ENCODE measurements around the gene HOXB6.

HOXB6 gene

DNA sequence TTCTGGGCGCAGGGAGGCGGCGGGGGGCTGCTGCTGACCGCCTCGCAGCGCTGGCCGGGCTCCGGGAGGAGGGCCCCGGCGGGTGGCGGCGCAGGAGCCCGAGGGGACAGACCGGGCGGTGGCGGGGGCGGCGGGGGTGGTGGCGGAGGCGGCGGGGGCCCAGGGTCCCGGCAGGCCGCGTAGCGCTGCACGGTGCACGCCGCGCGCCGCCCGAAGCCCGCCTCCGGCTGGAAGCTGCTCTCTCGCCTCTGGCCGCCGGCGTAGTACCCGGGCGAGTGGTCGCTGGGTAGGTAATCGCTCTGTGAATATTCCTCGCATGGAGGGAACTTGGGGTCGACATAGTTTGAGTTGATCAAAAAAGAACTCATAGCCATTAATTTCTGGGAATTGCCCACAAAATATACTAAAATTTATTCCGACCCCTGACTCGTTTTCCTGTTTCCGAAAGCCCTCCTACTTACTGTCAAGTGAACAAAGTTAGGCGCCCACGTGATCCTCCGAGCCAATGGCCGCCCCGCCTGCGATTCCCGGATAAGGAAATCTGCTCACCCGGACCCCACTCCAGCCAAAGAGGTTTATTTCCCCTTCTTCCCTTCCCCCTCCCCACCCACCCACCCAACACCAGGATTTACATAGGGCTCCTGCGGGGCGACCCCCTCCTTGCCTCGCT lies 26.7 kb downstream of the HOXB6 start, which contains the start of gene HOXB4:
HOXB4 (minus strand) TSS at position 405 of the 670 bp plus-strand sequence; CDS start at position 374, 31 bp downstream.
- no peak for DNase-seq

DNA sequence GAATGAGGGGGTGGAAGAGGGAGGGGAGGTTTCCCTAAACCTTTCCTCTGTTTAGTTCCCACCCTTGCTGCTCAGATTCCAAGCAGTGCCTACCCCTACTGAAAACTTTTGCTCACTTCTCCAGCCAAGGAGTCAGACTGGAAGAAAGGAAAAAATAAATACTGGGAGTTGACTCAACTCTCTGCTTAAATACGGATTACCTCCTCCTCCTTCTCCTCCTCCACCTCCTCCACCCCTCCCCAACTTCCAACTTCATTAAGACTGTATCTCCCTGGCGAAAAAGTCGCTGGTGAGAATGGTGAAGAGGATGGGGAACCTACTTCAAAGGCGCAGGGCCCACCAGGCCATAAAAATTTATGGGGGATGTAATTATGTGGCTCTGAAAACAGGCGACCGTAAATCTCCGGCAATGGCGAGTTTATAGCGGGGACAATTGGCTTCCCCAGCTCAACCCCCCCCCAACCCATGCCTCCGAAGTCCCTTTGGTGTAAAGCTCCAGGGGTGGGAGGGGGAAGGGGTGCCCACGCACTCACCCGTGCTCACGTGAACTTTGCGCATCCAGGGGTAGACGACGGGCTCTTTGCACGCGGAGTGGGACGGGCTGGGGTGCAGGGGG lies 27.3 kb downstream of the HOXB6 start:
- no peak for DNase-seq

DNA sequence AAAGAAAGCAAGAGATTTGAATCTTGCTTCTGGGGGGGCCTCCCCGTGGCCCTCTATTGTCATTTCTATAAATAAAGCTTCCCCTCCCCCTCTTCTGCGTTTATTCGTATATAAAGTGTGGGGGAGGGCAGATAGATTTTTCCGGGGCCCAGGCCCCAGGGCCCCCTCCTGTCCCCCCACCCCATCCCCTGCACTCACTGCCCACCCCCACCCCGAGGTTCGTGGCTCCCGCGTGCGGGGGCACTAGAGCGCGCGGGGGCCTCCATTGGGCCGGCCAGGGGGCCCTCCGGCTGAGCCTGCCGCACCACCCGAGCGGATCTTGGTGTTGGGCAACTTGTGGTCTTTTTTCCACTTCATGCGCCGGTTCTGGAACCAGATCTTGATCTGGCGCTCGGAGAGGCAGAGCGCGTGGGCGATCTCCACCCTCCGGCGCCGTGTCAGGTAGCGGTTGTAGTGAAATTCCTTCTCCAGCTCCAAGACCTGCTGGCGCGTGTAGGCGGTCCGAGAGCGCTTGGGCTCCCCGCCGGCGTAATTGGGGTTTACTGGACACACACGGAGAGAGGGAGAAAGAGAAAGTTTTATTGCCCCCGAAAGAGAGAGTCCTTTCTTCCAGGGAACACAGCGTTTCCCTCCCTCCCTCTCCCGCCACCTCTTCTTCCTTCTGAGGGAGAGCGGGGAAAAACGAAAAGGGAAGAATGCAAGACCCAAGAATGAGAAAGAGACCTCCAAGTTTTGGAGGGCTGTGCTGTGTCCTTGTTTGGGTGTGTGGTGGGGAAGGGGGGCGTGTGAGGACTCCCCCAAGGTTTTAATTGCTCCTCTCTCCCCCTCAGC lies 28.1 kb downstream of the HOXB6 start:
- no peak for DNase-seq

DNA sequence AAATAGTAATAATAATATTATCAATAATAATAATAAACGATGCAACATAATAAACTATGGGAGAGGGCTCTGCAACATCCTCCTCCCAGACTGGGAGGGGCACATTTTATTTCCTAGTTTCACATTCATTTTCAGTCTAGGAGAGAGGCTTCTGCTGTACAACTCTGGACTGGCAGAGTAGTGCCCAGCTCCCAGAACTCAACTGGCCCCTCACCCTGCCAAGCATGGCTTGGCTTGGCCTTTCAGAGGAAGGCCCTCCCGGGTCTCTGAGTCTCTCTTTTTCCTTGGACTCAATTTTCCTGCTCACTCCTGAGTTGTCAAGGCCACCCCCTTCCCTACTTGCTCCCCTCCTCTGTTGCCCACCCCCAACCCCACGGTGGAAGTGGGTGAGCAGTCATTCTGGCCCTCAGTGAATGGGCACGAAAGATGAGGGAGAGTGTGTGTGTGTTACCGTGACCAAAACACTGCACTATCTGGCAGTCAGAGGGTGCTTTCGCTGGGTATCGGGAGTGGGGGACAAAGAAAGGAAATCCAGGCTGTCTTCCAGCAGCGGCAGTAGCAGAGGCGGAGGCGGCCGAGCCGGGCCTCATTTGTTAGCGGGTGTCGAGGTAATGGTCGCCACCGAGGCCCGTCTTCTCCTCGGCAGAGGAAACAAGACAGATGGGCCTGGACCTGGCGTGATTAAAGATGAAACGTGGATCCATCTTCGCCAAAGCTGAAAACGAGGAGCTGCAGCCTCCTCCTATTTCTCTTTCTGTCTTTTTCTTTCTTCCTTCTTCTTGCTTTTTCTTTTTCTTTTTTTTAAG lies 28.9 kb downstream of the HOXB6 start:
- DNase-seq = no peak

DNA sequence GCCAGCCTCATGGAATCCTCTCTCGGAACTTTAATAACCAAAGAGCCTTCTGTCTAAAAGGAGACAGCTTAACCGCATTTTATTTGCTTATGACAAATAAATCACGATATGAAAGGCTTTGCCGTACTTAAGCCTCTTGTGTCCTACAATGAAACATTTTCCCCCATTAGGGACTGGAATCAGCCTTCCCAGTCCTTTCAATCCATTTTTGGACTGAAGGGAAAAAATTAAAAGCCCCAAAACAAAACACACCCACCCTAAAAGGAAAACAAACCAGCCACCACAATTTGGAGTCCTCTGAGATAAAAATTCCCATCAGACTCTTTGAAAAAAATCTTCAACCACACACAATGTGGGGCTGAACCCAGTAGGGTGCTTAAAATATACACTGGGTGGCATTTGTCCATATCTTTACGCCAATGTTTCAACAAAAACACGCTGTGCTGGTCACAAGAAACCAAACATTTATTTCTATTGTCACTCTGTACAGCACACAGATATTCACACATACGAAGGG lies 29.7 kb downstream of the HOXB6 start:
- DNase-seq = no peak

DNA sequence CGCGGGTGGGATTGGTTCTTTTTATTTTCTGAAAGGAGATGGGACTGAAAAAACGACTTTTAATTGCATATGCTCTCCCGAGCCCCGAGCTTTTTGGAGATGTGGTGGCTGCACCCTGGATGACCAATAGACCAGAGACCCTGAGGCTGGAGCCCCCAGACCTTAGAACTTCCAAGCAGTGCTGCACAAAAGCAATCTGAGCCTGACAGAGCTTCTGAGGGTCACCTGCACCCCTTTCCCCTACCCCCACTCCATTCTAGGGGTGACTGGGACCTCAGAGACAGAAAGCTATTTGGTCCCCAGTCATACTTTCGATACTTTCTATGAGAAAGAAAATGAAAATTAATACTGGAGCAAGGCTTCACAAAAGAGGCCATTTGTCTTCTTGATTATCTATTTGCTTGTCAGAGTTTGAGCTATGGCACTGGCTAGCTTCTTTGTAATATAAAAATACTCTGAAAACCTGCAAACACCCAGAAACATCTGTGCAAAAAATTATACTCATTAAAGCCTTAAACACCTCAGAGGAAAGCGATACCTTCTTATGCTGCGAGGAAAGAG lies 30.2 kb downstream of the HOXB6 start:
- DNase-seq = no peak

DNA sequence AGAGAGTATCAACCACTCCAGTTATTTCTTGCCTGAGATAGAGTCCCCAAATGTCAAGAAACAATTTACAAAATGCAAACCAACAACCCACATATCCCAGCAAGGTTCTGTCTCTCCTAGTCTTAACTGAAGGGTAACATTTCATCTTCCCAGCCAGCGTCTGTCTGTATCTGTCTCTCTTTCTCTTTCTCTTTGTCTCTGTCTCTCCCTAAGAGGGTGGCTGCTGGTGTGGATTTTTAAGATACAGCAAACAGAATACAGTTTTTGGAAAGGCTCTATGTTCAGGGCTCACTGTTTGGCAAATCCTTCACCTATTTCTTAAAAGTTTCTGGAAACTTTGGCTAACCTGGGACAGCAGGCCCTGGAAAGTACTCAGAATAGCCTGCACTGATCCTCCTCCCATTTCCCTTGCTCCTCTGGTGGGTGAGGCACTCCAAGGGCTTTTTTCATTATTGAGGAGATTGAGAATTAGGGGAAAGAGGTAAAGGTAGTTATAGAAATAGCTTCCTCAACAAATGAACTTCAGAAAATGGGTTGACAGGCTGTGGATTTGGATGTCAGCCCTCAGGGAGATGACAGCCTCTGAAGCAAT lies 32.9 kb downstream of the HOXB6 start:
- DNase-seq = no peak

DNA sequence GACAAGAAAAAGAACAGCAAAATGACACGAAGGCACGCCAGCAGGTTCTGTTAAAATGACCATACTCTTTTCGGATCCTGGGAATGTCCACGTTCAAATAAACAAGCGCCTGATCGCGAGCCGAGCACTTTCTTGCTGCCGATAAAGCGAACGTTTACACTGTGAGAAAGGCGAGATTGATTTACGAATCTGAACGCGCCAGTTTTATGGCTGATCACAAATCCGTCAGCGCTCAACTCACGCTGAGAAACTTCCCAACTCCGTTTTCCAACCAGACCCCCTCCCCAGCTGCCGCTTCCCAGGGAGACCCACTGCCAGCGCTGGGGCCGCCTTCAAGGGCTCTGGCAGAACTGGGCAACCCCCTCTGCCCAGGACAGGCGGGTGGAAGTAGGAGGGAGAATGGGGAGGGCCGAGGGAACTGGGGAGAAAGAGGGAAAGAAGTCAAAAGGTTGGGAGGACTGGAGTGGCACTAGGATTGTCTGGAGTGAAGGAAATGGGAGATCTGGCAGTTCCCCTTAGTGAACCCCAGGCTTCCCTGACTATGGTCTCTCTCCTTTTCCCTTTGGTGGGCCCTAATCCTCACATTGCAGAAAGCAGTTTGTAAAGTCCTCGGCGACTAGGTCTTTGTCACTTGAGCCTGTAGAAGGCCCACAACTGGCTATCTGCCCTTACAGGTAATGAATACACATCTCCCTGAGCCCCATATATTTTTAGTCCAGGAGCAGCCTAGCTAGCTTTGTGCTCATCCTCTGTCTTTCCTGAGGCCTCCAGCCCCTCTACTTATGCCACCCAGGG lies 33.6 kb downstream of the HOXB6 start:
- no peak for DNase-seq

DNA sequence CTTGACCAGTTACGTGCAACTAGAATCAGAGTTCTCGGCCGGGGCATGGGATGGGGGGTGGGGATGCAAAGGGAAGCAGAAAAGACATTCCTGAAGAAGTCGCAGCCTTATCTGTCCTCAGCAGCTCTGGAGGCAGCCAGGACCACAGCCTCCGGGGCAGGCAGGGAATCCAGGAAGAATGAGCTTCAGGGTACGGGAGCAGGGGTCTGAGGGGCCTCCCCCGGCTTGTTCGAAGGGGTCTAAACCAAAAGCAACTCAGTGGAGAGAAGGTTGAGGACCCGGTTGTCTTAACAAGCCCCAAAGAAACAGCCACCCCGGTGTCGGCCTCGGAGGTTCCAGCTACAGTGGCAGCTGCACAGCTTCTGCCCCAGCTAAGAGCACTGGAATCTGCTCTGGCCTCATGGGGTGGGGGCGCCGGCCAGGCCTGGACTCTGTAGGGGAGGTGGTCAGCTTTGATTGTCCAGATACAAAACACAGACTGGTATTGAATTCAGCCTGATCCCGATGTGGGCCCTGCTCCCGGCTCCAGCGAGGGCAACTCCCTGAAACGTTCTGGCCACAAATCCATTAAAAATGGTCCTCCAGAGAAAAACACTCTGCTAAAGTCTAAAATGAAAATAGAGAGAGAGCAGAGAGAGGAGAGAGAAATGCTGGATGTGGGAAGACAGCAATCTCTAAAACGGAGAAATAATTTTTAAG lies 34.3 kb downstream of the HOXB6 start:
- DNase-seq = no peak

DNA sequence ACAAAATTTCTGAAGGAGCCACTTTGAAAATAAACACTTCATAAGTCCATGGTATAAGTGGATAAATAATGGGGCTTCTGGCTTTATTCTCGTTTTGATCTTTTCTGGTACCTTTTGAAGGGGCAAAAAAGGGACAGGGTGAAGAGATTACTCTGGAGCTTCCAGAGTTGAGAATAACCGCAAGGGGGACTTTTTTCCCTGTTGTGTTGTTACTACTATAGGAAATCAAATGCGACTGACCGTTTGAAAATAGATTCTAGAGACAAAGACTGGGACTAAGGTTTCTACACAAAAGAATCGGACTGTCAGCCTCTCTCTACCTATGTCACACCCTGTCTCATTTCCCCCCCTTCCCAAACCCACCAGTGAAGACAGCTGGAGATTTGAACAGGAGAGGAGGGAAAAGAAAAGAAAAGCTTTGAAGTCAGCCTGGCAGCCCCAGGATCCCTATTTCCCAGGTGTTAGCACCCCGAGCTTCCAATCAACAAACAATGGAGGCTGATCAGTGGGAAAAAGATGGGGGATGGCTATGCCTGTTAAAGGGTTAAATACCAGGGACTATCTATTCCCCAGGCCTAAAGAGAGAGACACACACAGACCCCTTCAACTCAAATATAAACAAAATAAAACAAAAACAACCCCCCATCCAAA lies 35.0 kb downstream of the HOXB6 start:
- no peak for DNase-seq

DNA sequence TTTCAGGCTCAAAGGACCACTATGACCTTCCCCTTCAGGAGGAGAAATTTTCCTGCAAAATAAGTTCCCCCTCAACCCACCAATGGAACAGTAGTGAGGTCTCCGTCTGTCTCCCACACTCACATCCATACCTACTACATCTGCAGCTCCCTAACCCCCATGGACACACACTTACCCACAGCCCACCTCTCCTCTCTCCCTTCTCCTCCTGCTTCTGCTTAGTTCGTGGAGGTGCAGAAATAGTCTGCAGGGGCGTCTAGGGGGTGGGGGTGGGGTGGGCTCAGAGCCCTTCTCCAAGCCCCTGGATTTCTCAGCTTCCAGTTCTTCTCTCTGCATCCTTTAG lies 35.6 kb downstream of the HOXB6 start:
- no peak for DNase-seq

DNA sequence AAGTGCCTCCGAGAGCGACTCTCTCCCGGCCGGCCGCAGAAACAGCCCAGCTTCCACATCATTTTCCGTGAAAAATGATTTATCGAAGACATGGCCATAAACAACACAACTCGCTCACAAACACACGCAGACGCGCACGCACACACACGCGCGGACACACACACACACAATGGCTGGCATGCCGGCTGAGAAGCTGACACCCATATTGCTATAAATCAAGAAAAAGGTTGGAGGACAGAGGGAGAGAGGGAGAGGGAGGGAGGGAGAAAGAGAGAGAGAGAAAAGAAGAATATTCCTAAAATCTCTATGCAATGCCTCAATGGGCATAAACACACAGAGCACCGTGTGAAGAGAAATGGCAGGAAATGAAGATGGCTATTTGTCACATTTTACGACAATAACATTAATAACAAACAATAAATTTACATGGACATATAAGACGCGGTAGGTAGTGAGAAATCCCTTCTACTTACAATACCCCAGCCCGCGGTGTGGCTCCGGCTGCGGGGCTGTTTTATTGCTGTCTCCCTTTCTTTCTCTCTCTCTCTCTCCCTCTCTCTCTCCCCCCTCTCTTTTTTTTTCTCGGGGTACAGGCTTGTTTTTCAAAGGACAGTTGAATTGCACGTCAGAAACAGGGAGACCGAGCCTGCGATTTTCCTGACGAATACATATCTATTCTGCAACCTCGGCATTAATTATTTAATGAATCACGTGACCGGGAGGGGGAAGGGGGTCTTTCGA lies 36.1 kb downstream of the HOXB6 start:
- DNase-seq = no peak

DNA sequence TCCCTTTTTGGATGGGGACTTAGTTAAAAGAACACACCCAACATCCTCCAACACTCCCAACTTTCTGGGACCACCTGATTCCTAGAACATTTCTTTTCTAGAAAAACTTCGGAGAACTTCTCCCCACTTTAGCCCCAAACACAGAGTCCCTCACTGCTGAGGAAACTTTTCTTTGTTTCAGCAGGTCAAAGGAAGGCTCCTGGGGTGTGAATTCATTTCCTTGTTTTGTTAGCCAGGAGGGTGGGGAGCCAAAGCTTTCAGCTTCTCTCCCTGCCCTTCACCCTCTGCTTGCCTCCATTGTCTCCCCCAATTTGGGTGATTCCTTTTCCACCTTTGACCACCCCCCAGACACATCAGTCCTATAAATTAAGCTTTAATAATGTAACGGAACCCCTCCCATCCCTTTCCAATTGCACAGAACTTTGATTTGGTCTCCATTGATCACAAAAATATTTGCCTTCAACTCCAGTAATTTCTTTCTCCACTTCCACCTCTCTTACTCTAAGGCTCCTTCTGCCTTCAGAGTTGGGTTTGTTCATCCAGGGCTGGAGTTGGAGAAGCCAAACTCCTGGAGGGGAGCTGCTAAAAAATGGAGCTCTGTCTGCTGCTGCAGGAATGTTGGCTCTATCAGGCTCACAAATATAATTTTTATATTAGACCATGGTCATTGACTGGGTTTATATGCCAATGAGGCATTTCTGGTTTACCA lies 37.0 kb downstream of the HOXB6 start:
- DNase-seq = no peak

DNA sequence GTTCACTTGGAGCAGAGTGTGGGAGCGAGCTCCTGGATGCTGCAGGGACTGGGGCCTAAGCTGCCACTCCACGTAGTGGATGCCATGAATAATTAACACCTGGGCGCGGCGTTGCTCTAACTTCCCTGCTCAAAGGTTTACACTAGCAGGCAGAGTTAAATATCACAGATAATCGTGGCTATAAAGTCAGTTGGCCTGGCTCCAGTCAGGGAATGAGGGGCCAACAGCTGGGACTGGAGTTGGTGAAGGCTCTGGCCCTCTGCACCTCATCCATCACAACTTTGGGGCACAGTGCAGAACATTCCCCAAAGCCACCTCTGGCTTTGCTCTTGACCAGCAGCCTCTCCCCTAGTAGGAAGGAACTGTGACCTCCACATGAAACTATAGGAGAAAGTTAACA lies 37.6 kb downstream of the HOXB6 start:
- no peak for DNase-seq

DNA sequence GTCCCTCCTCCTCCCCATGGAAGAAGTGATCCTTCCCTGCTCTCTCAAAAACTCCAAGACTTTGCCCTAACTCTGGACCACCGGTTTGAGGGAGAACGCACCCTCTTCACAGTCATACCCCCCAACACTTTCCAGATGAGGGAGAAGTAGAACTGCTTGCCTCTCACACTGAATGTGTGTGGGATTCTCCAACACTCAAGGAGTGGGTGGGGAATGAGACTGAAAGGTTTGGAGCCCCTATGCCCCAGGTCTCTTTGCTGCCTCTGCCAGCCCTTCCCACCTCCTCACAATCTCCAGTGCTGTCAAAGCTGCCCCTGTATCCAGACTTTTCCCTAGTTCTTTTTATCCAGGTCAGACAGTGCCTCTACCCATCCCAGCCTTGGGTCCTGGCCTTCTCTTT lies 38.1 kb downstream of the HOXB6 start:
- DNase-seq = no peak

DNA sequence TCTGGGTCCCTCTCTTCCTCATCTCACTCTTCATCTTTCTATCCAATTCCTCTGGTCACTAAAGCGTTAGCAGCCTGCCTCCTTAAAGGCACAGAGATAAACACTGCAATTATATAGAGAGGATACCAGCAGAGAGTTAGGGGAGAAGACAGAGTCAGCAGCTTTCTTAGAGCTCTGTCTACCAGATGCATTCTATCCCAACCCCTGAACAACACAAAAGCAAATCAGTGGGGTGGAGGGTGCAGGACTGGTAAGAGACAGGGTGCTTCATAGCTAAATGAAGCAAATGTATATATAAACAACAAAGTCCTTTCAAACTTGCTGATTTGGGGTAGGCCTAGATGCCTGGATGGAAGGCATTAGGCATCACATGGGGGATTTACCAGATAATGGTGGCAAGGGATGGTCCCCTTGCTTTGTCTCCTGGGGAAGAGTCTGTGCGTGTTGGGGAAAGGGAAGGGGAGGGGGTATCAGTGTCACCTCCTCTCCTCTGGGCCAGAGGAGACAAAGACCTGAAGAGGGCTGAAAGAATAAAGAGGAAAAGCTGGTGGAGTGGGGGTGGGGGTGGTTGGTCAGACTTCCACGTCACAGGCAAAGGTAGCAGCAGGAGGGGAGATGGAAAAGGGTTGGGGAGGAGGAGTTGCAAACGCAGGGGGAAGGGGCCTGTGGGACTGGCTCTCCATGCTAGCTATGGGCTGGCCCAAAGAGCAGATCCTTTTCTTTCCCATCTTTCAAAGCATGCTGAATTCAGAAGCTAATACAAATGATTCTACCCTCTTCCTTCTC lies 38.7 kb downstream of the HOXB6 start:
- DNase-seq = no peak

DNA sequence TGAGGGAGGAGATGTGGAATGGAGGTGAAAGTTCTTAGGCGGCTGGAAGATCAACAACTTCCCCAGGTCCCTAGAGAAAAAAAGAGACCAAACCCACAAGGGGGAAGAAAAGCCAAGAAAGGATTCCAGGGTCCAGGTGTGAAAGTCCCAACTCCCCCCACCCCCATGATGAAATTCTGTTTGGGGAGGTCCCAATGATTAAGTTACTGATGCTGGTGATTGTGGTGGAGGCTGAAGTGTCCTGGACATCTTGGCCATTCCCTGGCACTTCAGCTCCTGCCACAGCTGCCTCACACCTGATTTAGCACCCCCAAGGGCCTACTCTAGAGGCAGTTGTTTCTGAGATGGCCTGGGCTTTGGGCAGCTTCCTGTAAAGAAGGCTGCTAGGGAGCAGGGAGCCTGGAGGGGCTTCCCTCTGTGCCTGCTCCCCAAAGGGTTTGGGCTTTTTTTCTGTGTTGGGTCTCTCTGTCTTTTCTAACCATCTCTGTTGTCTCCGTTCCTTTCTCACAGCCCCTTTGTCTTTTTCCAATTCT lies 39.7 kb downstream of the HOXB6 start:
- DNase-seq = no peak

All from NCI-H1048 (cell line).